Mammary epithelial cell (primary cell): Measurements from ENCODE around the gene NCAM2.

Source experiments
- EZH2 ChIP-seq: IDR thresholded peaks from 2 replicates; pipeline ENCODE4 v1.6.1; 2012; ENCODE audit warnings: low read length, inconsistent platforms, borderline replicate concordance
- TF ChIP-seq, protein P1 (sequence below), 2 donors: IDR thresholded peaks in 1 of 2; conservative IDR thresholded peaks in 1 of 2; 2 replicates each; pipeline ENCODE4 v1.5.1; 2011 to 2012; ENCODE audit warnings: inconsistent platforms in 2 of 2, low read length in 2 of 2, mild to moderate bottlenecking in 2 of 2, control low read depth in 1 of 2, low read depth in 1 of 2; ENCODE audit not compliant: insufficient read depth in 1 of 2; ENCODE audit errors: extremely low read depth in 1 of 2

DNA sequence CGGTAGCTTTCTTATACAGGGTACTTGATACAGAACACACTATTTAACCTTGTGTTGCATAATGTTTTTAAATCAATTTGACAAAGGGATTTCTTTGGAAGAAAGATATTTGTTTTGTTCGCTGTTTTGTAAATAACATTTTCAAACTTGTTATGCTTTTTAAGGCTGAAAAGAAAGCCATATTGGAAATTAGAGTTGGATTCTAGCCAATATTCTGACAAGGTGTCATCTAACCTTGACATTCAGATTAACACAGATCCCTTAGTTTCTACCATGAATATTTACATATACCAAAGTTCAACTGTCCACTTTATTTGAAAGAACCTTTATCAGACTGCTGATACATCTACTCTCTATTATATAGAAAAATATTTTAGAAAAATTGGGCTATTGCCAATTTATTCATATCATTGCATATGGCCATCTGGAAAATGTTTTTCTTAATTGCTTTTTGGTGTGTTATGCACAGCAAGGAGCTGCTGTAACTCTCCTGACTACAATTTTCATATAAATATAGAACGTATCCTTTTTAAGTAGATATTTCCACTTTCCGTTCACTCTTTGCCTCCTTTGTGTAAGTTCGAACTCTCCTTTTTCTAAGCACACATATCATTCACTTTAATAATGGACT lies 206.3 kb downstream of the NCAM2 start:
- TF ChIP-seq, protein P1, sequence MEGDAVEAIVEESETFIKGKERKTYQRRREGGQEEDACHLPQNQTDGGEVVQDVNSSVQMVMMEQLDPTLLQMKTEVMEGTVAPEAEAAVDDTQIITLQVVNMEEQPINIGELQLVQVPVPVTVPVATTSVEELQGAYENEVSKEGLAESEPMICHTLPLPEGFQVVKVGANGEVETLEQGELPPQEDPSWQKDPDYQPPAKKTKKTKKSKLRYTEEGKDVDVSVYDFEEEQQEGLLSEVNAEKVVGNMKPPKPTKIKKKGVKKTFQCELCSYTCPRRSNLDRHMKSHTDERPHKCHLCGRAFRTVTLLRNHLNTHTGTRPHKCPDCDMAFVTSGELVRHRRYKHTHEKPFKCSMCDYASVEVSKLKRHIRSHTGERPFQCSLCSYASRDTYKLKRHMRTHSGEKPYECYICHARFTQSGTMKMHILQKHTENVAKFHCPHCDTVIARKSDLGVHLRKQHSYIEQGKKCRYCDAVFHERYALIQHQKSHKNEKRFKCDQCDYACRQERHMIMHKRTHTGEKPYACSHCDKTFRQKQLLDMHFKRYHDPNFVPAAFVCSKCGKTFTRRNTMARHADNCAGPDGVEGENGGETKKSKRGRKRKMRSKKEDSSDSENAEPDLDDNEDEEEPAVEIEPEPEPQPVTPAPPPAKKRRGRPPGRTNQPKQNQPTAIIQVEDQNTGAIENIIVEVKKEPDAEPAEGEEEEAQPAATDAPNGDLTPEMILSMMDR (conservative IDR thresholded peaks at IDR 0.05 in 1 of 2, IDR thresholded peaks at IDR 0.05 in 1 of 2; ENCODE audit: extremely low read depth in 1 of 2, insufficient read depth in 1 of 2, low read depth in 1 of 2, low read length in 2 of 2): no peak
- no peak for TF ChIP-seq EZH2
